ENCODE data around the gene VPS72. TPM values are rescaled to one million over a fixed set of nuclear protein-coding genes. Genes with fewer than 3 reads are reported as not detected.

Gene VPS72
- total RNA-seq, 1 experiment from 2014 or later: 103 TPM

DNA sequence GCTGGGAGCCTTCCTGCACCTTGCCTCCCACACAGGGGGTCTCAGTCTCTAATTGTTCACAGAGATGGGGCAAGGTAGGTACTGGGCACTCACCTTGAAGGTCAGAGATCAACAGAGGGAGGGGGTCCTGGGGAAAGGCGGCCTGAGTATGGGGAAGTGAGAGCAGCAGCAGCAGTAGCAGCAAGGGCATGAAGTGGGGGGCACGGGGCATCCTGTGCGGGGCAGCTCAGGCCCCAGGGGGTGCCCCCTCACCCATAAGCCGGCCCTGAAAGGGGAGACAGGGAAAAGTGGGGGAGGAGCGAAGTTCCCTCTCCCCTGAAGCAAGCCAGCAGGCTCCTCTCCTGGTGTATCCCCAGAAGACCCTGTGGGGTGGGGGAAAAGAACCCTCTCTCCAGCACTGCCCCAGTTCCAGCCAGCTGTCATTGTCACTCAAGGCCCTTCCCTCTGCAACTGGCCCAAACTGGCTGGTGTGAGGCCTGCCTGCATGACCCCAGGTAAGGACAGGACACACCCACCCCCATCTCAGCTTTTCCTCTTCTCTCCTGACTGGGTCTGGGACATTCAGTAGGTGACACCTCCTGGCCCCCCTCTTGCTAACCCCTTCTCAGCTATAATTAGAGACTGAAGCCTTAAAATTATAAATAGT lies 47.5 kb downstream of the VPS72 start:
- POLR2A ChIA-PET: interaction anchor here (1.4 kb wide), 1 partner anchor 11 kb away, joined by 5 read pairs; no protein-coding TSS in a partner anchor
- Mint-ChIP-seq H3K27me3 (ENCODE audit: low read depth) (peaks cover 27% of the 10 kb centered on the region), H3K4me3 (no peak overlapping the region), H3K4me1 (peaks cover 36% of the 10 kb centered on the region), H3K27ac (no peak overlapping the region), H3K36me3 (no peaks in the 10 kb centered on the region; the same call in 1 of the 2 replicates), H3K9me3 (no peaks in the 10 kb centered on the region)
- TF ChIP-seq, protein P1, sequence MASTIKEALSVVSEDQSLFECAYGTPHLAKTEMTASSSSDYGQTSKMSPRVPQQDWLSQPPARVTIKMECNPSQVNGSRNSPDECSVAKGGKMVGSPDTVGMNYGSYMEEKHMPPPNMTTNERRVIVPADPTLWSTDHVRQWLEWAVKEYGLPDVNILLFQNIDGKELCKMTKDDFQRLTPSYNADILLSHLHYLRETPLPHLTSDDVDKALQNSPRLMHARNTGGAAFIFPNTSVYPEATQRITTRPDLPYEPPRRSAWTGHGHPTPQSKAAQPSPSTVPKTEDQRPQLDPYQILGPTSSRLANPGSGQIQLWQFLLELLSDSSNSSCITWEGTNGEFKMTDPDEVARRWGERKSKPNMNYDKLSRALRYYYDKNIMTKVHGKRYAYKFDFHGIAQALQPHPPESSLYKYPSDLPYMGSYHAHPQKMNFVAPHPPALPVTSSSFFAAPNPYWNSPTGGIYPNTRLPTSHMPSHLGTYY (CRISPR knock-in tag; IDR thresholded peaks at IDR 0.05): no peak
- TF ChIP-seq EMX1 (CRISPR knock-in tag; IDR thresholded peaks at IDR 0.05) (no peak), IRF2 (CRISPR knock-in tag; IDR thresholded peaks at IDR 0.05; ENCODE audit: borderline replicate concordance, low read depth) (no peak), TP53 (CRISPR knock-in tag; IDR thresholded peaks at IDR 0.05) (no peak), SOX15 (CRISPR knock-in tag; IDR thresholded peaks at IDR 0.05) (no peak), NR2C2 (CRISPR knock-in tag; IDR thresholded peaks at IDR 0.05) (no peak), ESRRA (CRISPR knock-in tag; IDR thresholded peaks at IDR 0.05; ENCODE audit: borderline replicate concordance) (no peak), ZNF121 (CRISPR knock-in tag; IDR thresholded peaks at IDR 0.05) (no peak), SP1 (CRISPR knock-in tag; conservative IDR thresholded peaks at IDR 0.05) (no peak)
- TF ChIP-seq, protein P2, sequence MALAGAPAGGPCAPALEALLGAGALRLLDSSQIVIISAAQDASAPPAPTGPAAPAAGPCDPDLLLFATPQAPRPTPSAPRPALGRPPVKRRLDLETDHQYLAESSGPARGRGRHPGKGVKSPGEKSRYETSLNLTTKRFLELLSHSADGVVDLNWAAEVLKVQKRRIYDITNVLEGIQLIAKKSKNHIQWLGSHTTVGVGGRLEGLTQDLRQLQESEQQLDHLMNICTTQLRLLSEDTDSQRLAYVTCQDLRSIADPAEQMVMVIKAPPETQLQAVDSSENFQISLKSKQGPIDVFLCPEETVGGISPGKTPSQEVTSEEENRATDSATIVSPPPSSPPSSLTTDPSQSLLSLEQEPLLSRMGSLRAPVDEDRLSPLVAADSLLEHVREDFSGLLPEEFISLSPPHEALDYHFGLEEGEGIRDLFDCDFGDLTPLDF (CRISPR knock-in tag; IDR thresholded peaks at IDR 0.05): no peak
- TF ChIP-seq, protein P3, sequence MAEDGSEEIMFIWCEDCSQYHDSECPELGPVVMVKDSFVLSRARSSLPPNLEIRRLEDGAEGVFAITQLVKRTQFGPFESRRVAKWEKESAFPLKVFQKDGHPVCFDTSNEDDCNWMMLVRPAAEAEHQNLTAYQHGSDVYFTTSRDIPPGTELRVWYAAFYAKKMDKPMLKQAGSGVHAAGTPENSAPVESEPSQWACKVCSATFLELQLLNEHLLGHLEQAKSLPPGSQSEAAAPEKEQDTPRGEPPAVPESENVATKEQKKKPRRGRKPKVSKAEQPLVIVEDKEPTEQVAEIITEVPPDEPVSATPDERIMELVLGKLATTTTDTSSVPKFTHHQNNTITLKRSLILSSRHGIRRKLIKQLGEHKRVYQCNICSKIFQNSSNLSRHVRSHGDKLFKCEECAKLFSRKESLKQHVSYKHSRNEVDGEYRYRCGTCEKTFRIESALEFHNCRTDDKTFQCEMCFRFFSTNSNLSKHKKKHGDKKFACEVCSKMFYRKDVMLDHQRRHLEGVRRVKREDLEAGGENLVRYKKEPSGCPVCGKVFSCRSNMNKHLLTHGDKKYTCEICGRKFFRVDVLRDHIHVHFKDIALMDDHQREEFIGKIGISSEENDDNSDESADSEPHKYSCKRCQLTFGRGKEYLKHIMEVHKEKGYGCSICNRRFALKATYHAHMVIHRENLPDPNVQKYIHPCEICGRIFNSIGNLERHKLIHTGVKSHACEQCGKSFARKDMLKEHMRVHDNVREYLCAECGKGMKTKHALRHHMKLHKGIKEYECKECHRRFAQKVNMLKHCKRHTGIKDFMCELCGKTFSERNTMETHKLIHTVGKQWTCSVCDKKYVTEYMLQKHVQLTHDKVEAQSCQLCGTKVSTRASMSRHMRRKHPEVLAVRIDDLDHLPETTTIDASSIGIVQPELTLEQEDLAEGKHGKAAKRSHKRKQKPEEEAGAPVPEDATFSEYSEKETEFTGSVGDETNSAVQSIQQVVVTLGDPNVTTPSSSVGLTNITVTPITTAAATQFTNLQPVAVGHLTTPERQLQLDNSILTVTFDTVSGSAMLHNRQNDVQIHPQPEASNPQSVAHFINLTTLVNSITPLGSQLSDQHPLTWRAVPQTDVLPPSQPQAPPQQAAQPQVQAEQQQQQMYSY (CRISPR knock-in tag; IDR thresholded peaks at IDR 0.05): no peak
- TF ChIP-seq, protein P4, sequence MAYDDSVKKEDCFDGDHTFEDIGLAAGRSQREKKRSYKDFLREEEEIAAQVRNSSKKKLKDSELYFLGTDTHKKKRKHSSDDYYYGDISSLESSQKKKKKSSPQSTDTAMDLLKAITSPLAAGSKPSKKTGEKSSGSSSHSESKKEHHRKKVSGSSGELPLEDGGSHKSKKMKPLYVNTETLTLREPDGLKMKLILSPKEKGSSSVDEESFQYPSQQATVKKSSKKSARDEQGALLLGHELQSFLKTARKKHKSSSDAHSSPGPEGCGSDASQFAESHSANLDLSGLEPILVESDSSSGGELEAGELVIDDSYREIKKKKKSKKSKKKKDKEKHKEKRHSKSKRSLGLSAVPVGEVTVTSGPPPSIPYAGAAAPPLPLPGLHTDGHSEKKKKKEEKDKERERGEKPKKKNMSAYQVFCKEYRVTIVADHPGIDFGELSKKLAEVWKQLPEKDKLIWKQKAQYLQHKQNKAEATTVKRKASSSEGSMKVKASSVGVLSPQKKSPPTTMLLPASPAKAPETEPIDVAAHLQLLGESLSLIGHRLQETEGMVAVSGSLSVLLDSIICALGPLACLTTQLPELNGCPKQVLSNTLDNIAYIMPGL (CRISPR knock-in tag; IDR thresholded peaks at IDR 0.05): no peak
- TF ChIP-seq, protein P5, sequence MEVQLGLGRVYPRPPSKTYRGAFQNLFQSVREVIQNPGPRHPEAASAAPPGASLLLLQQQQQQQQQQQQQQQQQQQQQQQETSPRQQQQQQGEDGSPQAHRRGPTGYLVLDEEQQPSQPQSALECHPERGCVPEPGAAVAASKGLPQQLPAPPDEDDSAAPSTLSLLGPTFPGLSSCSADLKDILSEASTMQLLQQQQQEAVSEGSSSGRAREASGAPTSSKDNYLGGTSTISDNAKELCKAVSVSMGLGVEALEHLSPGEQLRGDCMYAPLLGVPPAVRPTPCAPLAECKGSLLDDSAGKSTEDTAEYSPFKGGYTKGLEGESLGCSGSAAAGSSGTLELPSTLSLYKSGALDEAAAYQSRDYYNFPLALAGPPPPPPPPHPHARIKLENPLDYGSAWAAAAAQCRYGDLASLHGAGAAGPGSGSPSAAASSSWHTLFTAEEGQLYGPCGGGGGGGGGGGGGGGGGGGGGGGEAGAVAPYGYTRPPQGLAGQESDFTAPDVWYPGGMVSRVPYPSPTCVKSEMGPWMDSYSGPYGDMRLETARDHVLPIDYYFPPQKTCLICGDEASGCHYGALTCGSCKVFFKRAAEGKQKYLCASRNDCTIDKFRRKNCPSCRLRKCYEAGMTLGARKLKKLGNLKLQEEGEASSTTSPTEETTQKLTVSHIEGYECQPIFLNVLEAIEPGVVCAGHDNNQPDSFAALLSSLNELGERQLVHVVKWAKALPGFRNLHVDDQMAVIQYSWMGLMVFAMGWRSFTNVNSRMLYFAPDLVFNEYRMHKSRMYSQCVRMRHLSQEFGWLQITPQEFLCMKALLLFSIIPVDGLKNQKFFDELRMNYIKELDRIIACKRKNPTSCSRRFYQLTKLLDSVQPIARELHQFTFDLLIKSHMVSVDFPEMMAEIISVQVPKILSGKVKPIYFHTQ (CRISPR knock-in tag; IDR thresholded peaks at IDR 0.05): no peak
- TF ChIP-seq, protein P6, sequence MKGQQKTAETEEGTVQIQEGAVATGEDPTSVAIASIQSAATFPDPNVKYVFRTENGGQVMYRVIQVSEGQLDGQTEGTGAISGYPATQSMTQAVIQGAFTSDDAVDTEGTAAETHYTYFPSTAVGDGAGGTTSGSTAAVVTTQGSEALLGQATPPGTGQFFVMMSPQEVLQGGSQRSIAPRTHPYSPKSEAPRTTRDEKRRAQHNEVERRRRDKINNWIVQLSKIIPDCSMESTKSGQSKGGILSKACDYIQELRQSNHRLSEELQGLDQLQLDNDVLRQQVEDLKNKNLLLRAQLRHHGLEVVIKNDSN (CRISPR knock-in tag; IDR thresholded peaks at IDR 0.05): no peak
- TF ChIP-seq, protein P7, sequence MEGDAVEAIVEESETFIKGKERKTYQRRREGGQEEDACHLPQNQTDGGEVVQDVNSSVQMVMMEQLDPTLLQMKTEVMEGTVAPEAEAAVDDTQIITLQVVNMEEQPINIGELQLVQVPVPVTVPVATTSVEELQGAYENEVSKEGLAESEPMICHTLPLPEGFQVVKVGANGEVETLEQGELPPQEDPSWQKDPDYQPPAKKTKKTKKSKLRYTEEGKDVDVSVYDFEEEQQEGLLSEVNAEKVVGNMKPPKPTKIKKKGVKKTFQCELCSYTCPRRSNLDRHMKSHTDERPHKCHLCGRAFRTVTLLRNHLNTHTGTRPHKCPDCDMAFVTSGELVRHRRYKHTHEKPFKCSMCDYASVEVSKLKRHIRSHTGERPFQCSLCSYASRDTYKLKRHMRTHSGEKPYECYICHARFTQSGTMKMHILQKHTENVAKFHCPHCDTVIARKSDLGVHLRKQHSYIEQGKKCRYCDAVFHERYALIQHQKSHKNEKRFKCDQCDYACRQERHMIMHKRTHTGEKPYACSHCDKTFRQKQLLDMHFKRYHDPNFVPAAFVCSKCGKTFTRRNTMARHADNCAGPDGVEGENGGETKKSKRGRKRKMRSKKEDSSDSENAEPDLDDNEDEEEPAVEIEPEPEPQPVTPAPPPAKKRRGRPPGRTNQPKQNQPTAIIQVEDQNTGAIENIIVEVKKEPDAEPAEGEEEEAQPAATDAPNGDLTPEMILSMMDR (IDR thresholded peaks at IDR 0.05): no peak
- ATAC-seq (no peak), DNase-seq (ENCODE audit: low spot score) (no peak)
- CTCF ChIA-PET: interaction anchor here (0.8 to 4.5 kb wide), 9 partner anchors 8 to 95 kb away, joined by 3 to 63 read pairs (median 24); partner anchors contain the start of genes C1orf56, GABPB2, LYSMD1 and TNFAIP8L2
